GM10266 (cell line): ENCODE results near the gene KRTAP3-2.

ENCODE experiments used
- DNase-seq: peaks from one replicate; pipeline ENCODE4 v3.0.0; 2012; ENCODE audit errors: extremely low spot score
- TF ChIP-seq, protein P1 (sequence below): IDR thresholded peaks from 2 replicates; pipeline ENCODE4 v1.5.1; 2012; ENCODE audit warnings: mild to moderate bottlenecking, low read depth; ENCODE audit not compliant: control insufficient read depth, insufficient read depth; ENCODE audit errors: missing control alignments

The KRTAP3-2 gene

DNA sequence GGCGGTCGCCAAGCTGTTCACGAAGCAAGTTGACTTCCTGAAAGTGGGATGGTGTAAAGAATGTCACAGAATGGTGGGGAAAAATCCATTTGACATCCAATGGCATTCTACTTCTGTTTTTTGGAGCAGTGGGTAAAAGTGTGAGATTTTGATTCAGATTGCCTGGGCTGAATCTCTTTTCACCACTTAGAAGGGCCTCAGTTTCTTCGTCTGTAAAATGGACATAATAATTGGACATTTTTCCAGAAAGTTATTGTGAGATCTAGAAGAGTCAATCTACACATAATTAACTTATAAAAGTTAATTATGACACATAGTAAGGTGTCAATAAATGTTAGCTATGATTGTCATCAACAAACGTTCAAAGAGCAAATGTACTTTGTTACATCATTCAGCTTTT, 18.6 kb downstream of the KRTAP3-2 start:
- no peak for DNase-seq
- TF ChIP-seq, protein P1, sequence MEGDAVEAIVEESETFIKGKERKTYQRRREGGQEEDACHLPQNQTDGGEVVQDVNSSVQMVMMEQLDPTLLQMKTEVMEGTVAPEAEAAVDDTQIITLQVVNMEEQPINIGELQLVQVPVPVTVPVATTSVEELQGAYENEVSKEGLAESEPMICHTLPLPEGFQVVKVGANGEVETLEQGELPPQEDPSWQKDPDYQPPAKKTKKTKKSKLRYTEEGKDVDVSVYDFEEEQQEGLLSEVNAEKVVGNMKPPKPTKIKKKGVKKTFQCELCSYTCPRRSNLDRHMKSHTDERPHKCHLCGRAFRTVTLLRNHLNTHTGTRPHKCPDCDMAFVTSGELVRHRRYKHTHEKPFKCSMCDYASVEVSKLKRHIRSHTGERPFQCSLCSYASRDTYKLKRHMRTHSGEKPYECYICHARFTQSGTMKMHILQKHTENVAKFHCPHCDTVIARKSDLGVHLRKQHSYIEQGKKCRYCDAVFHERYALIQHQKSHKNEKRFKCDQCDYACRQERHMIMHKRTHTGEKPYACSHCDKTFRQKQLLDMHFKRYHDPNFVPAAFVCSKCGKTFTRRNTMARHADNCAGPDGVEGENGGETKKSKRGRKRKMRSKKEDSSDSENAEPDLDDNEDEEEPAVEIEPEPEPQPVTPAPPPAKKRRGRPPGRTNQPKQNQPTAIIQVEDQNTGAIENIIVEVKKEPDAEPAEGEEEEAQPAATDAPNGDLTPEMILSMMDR, result no peak

DNA sequence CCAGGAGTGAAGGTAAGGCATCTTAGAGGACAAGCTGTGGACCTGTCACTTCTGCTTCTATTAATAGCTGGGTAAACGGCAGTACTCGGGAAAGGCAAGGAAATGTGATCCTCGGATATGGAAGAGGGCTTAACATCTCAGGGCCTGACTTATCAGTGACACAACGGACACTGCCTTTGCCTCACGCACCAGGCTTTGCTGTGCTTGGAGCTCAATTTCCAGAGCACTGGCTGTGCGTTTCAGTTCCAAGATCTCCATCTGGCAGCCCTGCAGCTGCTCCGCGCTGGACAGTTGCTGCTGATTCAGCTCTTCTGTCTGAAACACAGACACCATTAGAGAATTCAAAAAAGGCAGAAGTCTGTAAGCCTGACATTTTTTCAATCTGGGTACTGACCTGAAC, 19.1 kb downstream of the KRTAP3-2 start:
- no peak for DNase-seq
- TF ChIP-seq, protein P1, result no peak

DNA sequence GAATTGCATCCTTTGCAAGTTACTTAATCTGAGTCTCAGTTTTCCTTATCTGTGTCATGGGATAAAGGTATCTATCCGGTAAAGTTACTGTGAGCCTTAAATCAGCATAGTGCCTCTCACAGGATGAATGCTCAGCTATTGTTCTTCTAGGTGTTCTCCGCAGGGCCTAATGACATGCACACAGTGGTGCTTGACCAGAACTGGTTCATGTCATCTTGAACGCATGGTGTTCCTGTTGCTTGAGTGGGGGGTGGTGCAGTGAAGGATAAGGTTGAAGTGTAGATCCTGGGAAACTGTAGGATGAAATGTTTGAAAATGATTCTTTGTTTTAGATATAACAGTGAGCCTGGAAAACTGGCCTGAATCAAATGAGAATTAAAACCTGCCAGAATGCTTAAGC, 19.6 kb downstream of the KRTAP3-2 start:
- DNase-seq, result no peak
- TF ChIP-seq, protein P1, result no peak

DNA sequence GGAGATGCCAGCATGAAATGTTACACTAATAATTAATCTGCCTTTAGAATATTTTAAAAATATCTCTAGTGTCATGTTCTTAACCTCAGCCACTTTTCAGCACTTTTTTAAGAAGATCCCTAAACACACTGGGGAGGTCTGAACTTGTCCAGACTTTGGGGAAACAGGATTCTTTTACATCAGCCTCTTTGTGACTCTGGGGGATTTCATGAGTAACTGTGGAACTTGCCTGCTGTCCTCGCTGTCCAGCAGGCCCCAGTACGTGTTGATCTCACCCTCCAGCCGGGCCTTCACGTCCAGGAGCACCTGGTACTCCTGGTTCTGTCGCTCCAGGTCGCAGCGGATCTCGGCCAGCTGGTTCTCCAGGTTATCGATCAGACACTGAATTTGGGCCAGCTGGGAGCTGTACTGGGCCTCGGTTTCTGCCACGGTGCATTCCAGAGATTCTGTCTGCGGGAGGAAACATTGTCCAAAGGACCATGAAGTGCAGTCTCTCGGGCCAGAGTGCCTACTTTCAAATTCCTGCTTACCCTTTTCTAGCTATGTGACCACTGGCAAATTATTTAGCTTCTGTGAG, 21.0 kb downstream of the KRTAP3-2 start:
- TF ChIP-seq, protein P1, result no peak
- no peak for DNase-seq

DNA sequence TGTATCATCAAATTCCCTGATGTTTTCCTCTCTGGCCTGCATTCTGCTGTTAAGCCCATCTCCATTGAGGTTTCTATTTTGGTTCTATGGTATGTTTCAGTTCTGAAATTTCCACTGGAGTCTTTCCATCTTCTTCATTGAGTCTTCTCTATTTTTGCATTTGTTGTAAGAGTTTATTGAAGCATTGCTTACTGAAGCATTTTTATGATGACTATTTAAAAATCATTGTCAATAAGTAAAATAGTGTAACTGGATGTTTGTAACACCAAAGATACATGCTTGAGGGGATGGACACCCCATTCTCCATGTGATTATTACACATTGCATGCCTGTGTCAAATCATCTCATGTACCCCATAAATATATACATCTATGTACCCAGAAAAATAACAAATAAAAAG, 24.2 kb downstream of the KRTAP3-2 start:
- TF ChIP-seq, protein P1, result no peak
- no peak for DNase-seq

DNA sequence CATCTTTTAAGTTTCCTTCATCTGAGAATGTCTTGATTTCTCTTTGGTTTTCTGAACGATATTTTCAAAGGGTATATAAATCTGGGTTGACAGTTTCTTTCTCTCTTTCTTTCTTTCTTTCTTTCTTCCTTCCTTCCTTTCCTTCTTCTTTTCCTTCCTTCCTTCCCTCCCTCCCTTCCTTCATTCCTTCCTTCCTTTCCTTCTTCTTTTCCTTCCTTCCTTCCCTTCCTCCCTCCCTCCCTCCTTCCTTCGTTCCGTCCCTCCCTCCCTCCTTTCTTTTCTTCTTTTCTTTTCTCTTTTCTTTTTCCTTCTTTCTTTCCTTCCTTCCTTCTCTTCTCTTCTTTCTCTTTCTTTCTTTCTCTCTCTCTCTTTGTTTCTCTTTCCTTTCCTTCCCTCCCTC, 25.3 kb downstream of the KRTAP3-2 start:
- TF ChIP-seq, protein P1, result no peak
- DNase-seq, result no peak

DNA sequence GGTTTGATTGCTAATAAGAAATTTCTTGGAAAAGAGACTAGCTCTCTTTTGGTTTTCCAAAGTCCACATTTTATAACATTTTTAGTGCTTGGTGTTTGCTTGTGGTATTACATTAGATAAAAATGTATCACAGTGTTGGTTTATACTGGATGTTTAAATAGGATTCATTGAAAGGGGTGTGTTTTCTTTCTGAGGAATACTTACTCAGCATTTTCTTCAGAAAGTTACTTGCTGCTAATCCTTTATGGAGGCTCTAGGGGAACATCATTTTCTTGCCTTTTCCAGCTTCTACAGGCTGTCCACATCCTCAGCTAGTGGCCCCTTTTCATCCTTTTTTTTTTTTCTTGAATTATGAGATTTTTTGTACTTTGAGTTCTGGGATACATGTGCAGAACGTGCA, 32.1 kb downstream of the KRTAP3-2 start:
- DNase-seq, result no peak
- TF ChIP-seq, protein P1, result no peak
